HepG2 (cell line): ENCODE data around the gene ESRRG. TPM values are rescaled to one million over a fixed set of nuclear protein-coding genes. Genes with fewer than 3 reads are reported as not detected.

Experiments
- ARID3A ChIP-seq: IDR thresholded peaks from 2 replicates; pipeline ENCODE4 v1.6.1; 2012; ENCODE audit warnings: low read depth, low read length, improper control_type of control experiment
- CC2D1A ChIP-seq: sonication (generic); formaldehyde crosslinking; IDR thresholded peaks from 2 replicates; pipeline ENCODE4 v1.8.1; 2023; ENCODE audit warnings: mild to moderate bottlenecking, missing genetic modification reagents
- E2F1 ChIP-seq: sonication (generic); formaldehyde crosslinking; IDR thresholded peaks from 2 replicates; pipeline ENCODE4 v1.5.0; 2020; ENCODE audit warnings: missing genetic modification reagents
- EHMT2 ChIP-seq: fragments of 200-600 bp; sonication (generic); IDR thresholded peaks from 2 replicates; pipeline ENCODE4 v1.7.0; 2017; ENCODE audit warnings: antibody characterized with exemption, low read depth, low read length, borderline replicate concordance
- ETV5 ChIP-seq: IDR thresholded peaks from 2 replicates; pipeline ENCODE4 v1.6.1; 2018; ENCODE audit warnings: missing biosample characterization, missing genetic modification reagents, inconsistent platforms, borderline replicate concordance
- HIVEP1 ChIP-seq: sonication (generic); formaldehyde crosslinking; IDR thresholded peaks from 2 replicates; pipeline ENCODE4 v1.4.0; 2020; ENCODE audit warnings: mild to moderate bottlenecking, missing genetic modification reagents
- NFYC ChIP-seq: IDR thresholded peaks from 2 replicates; pipeline ENCODE4 v1.6.1; 2016; ENCODE audit warnings: missing genetic modification reagents, missing compliant biosample characterization
- NPAS2 ChIP-seq: sonication (generic); formaldehyde crosslinking; IDR thresholded peaks from 2 replicates; pipeline ENCODE4 v1.8.0; 2022; ENCODE audit warnings: mild to moderate bottlenecking, missing genetic modification reagents, borderline replicate concordance
- PAX8 ChIP-seq: sonication (generic); formaldehyde crosslinking; IDR thresholded peaks from 2 replicates; pipeline ENCODE4 v1.8.0; 2022; ENCODE audit warnings: mild to moderate bottlenecking, missing genetic modification reagents, borderline replicate concordance
- SRY ChIP-seq: sonication (generic); formaldehyde crosslinking; IDR thresholded peaks from 2 replicates; pipeline ENCODE4 v1.8.0; 2022; ENCODE audit warnings: mild to moderate bottlenecking, missing genetic modification reagents
- TFDP1 ChIP-seq: IDR thresholded peaks from 2 replicates; pipeline ENCODE4 v1.6.1; 2016; ENCODE audit warnings: missing compliant biosample characterization, missing genetic modification reagents, borderline replicate concordance
- ZEB1 ChIP-seq: IDR thresholded peaks from 2 replicates; pipeline ENCODE4 v1.6.1; 2012; ENCODE audit warnings: mild to moderate bottlenecking, low read depth, inconsistent platforms; ENCODE audit not compliant: insufficient replicate concordance
- ZFY ChIP-seq: sonication (generic); formaldehyde crosslinking; IDR thresholded peaks from 2 replicates; pipeline ENCODE4 v1.4.0; 2020; ENCODE audit warnings: missing genetic modification reagents
- ZNF274 ChIP-seq: sonication (generic); formaldehyde crosslinking; IDR thresholded peaks from 2 replicates; pipeline ENCODE4 v1.5.1; 2020; ENCODE audit warnings: mild to moderate bottlenecking, missing genetic modification reagents
- ZNF547 ChIP-seq: sonication (generic); formaldehyde crosslinking; IDR thresholded peaks from 2 replicates; pipeline ENCODE4 v1.5.1; 2020; ENCODE audit warnings: mild to moderate bottlenecking, missing genetic modification reagents
- ZNF691 ChIP-seq: sonication (generic); formaldehyde crosslinking; IDR thresholded peaks from 2 replicates; pipeline ENCODE4 v1.4.0; 2020; ENCODE audit warnings: missing genetic modification reagents, low read depth, mild to moderate bottlenecking, borderline replicate concordance
- ZNF740 ChIP-seq: sonication (generic); formaldehyde crosslinking; IDR thresholded peaks from 2 replicates; pipeline ENCODE4 v1.4.0; 2020; ENCODE audit warnings: missing genetic modification reagents
- polyA plus RNA-seq, 8 experiments: library from polyadenylated mRNA; depleted of rRNA in 3 of 8; stranded (reverse) in 7 of 8; unstranded in 1 of 8; fragments of >200 nt; fragmentation: Illumina TruSeq in 4 of 8; extraction: Trizol in 4 of 8; gene quantifications; 2 replicates each; pipeline versions ENCODE4 v1.2.1 to v1.2.3, GENCODE V29; 2011 to 2016; ENCODE audit warnings: low read depth in 4 of 8, missing spikeins in 1 of 8, mixed read lengths in 1 of 8; ENCODE audit not compliant: insufficient read depth in 1 of 8
- total RNA-seq, 5 experiments: library from RNA; depleted of rRNA; stranded (reverse); fragments of >200 nt; fragmentation: Illumina TruSeq; extraction: Trizol; gene quantifications; 2 replicates each; pipeline ENCODE4 v1.2.3, GENCODE V29; 2016; ENCODE audit warnings: low read depth in 1 of 5

ESRRG gene
- total and polyA plus RNA-seq, 2 of the 13 experiments (the other 11 are each of a cell fraction or from before 2014, with no cell fraction given) = not detected

GRCh38 chr1:216600730-216601609 lies 122.3 kb downstream of the ESRRG start (continued):
- TF ChIP-seq TFDP1 (no peak; the same call in 1 of the 2 replicates), ZNF740 (no peak), NPAS2 (CRISPR knock-in tag) (no peak), ZEB1 (no peak), NFYC (CRISPR knock-in tag) (peak; percentile 28; the same call in 1 of the 2 replicates), PAX8 (no peak), E2F1 (0 out of 2 replicates have a peak, but pooled peaks have one; percentile 23), CC2D1A (CRISPR knock-in tag) (no peak), ZNF547 (CRISPR knock-in tag) (no peak), HIVEP1 (CRISPR knock-in tag) (no peak), SRY (CRISPR knock-in tag) (no peak), ZNF691 (no peak), ARID3A (0 out of 2 replicates have a peak, but pooled peaks have one; percentile 11), ZNF274 (CRISPR knock-in tag) (no peak), EHMT2 (no peak), ZFY (peak; percentile 79), ETV5 (CRISPR knock-in tag) (peak; percentile 24; the same call in 1 of the 2 replicates)
